GM23338 (cell line): Measurements from ENCODE around the gene RAB33B. TPM values are rescaled to one million over a fixed set of nuclear protein-coding genes. Genes with fewer than 3 reads are reported as not detected.

ENCODE experiments used
- ATAC-seq: fragments of 200-7000 bp; cut with Tn5 transposase; 3 replicates; pipeline ENCODE4 v1.9.1; 2020
- DNase-seq: peaks from one replicate; pipeline ENCODE4 v3.0.0-alpha.2; 2015; ENCODE audit warnings: low spot score
- H2AFZ ChIP-seq: fragments of 200-600 bp; sonication (generic); 2 replicates; pipeline ENCODE4 v1.8.0; 2016; ENCODE audit warnings: antibody characterized with exemption, mild to moderate bottlenecking, moderate library complexity
- H3F3A ChIP-seq: fragments of 200-600 bp; sonication (generic); replicated peaks from 2 replicates; pipeline ENCODE4 v1.8.0; 2017; ENCODE audit warnings: antibody characterized with exemption, mixed run types, low read depth
- H3K27ac ChIP-seq: fragments of 200-600 bp; sonication (generic); 2 replicates; pipeline ENCODE4 v1.6.1; 2016; ENCODE audit warnings: low read depth
- H3K27me3 ChIP-seq: fragments of 200-600 bp; sonication (generic); 2 replicates; pipeline ENCODE4 v1.8.0; 2016; ENCODE audit warnings: mild to moderate bottlenecking, mixed run types, moderate library complexity; ENCODE audit not compliant: insufficient read depth
- H3K36me3 ChIP-seq: fragments of 200-600 bp; sonication (generic); 2 replicates; pipeline ENCODE4 v1.8.0; 2016; ENCODE audit warnings: mild to moderate bottlenecking; ENCODE audit not compliant: insufficient read depth
- H3K4me1 ChIP-seq: fragments of 200-600 bp; sonication (generic); 2 replicates; pipeline ENCODE4 v1.8.0; 2016; ENCODE audit warnings: mild to moderate bottlenecking, moderate library complexity; ENCODE audit not compliant: insufficient read depth
- H3K4me2 ChIP-seq: fragments of 200-600 bp; sonication (generic); 2 replicates; pipeline ENCODE4 v1.7.1; 2017; ENCODE audit warnings: mixed run types
- H3K4me3 ChIP-seq: fragments of 200-600 bp; sonication (generic); 2 replicates; pipeline ENCODE4 v1.6.1; 2016; ENCODE audit warnings: mixed run types
- H3K79me2 ChIP-seq: fragments of 200-600 bp; sonication (generic); replicated peaks from 2 replicates; pipeline ENCODE4 v1.8.0; 2017; ENCODE audit warnings: mild to moderate bottlenecking; ENCODE audit not compliant: insufficient read depth
- H3K9me2 ChIP-seq: fragments of 200-600 bp; sonication (generic); 2 replicates; pipeline ENCODE4 v1.8.0; 2017; ENCODE audit not compliant: insufficient read depth
- H4K20me1 ChIP-seq: fragments of 200-600 bp; sonication (generic); replicated peaks from 2 replicates; pipeline ENCODE4 v1.8.0; 2017; ENCODE audit warnings: mild to moderate bottlenecking; ENCODE audit not compliant: insufficient read depth
- H3K27ac Mint-ChIP-seq: 2 replicates; pipeline ENCODE4 v1.8.0; 2020; ENCODE audit warnings: inconsistent platforms, mild to moderate bottlenecking, moderate library complexity, mixed read lengths
- H3K27me3 Mint-ChIP-seq: 3 replicates; pipeline ENCODE4 v1.8.0; 2022; ENCODE audit warnings: low read depth, mild to moderate bottlenecking, moderate library complexity, mixed read lengths, inconsistent platforms; ENCODE audit not compliant: insufficient read depth, poor library complexity
- H3K36me3 Mint-ChIP-seq: 3 replicates; pipeline ENCODE4 v1.8.0; 2021; ENCODE audit warnings: low read depth, mild to moderate bottlenecking, inconsistent platforms, moderate library complexity, mixed read lengths
- H3K4me1 Mint-ChIP-seq: 3 replicates; pipeline ENCODE4 v1.8.0; 2020; ENCODE audit warnings: mild to moderate bottlenecking, inconsistent platforms, mixed read lengths
- H3K4me3 Mint-ChIP-seq: 3 replicates; pipeline ENCODE4 v1.8.0; 2021; ENCODE audit warnings: moderate library complexity, mild to moderate bottlenecking, inconsistent platforms, mixed read lengths
- H3K9me3 Mint-ChIP-seq: 3 replicates; pipeline ENCODE4 v1.8.0; 2020; ENCODE audit warnings: moderate library complexity, mild to moderate bottlenecking, inconsistent platforms, mixed read lengths
- EZH2phosphoT487 ChIP-seq: fragments of 200-600 bp; sonication (generic); IDR thresholded peaks from one replicate; pipeline ENCODE4 v1.8.1; 2018; ENCODE audit warnings: antibody characterized with exemption; ENCODE audit not compliant: unreplicated experiment
- JUNB ChIP-seq: IDR thresholded peaks from one replicate; pipeline ENCODE4 v1.6.1; 2016; ENCODE audit warnings: antibody characterized with exemption; ENCODE audit not compliant: unreplicated experiment
- NANOG ChIP-seq: IDR thresholded peaks from 2 replicates; pipeline ENCODE4 v1.6.1; 2016; ENCODE audit warnings: antibody characterized with exemption, borderline replicate concordance
- REST ChIP-seq: IDR thresholded peaks from one replicate; pipeline ENCODE4 v1.6.1; 2018; ENCODE audit warnings: antibody characterized with exemption; ENCODE audit not compliant: unreplicated experiment
- STAT1 ChIP-seq: IDR thresholded peaks from one replicate; pipeline ENCODE4 v1.6.1; 2016; ENCODE audit warnings: antibody characterized with exemption; ENCODE audit not compliant: unreplicated experiment
- polyA plus RNA-seq: library from polyadenylated mRNA; unstranded; fragments of >200 nt; fragmentation: Nextera tagmentation; extraction: Ambion mirVana; gene quantifications from 2 replicates; pipeline ENCODE4 v1.2.1, GENCODE V29; 2016
- total RNA-seq: library from RNA; depleted of rRNA; stranded (reverse); fragments of >200 nt; shearing (Covaris generic); gene quantifications from 2 replicates; pipeline ENCODE4 v1.2.3, GENCODE V29; 2014
- TF ChIP-seq, protein P1 (sequence below), 2 experiments: fragments of 200-600 bp in 1 of 2; sonication (generic) in 1 of 2; conservative IDR thresholded peaks; 2 replicates each; pipeline versions ENCODE4 v1.5.1 to v1.6.1; 2016 to 2017; ENCODE audit warnings: antibody characterized with exemption in 2 of 2, low read depth in 2 of 2, mild to moderate bottlenecking in 2 of 2, moderate library complexity in 1 of 2

RAB33B gene
- total and polyA plus RNA-seq, 2 experiments from 2014 or later: 9.9 to 17.5 TPM

GRCh38 chr4:139469869-139470268, 15.9 kb downstream of the RAB33B start:
- Histone ChIP-seq H3K27me3 (no peaks in the 10 kb centered on the region), H3F3A (no peaks in the 10 kb centered on the region), H3K36me3 (no peaks in the 10 kb centered on the region; the same call in 1 of the 2 replicates), H3K4me2 (no peak overlapping the region), H4K20me1 (peaks cover 4% of the 10 kb centered on the region; the same call in 1 of the 2 replicates), H3K9me2 (no peaks in the 10 kb centered on the region), H3K27ac (no peak overlapping the region), H3K4me3 (no peak overlapping the region), H2AFZ (no peak overlapping the region), H3K79me2 (peaks cover 70% of the 10 kb centered on the region), H3K4me1 (no peaks in the 10 kb centered on the region)
- TF ChIP-seq, protein P1, sequence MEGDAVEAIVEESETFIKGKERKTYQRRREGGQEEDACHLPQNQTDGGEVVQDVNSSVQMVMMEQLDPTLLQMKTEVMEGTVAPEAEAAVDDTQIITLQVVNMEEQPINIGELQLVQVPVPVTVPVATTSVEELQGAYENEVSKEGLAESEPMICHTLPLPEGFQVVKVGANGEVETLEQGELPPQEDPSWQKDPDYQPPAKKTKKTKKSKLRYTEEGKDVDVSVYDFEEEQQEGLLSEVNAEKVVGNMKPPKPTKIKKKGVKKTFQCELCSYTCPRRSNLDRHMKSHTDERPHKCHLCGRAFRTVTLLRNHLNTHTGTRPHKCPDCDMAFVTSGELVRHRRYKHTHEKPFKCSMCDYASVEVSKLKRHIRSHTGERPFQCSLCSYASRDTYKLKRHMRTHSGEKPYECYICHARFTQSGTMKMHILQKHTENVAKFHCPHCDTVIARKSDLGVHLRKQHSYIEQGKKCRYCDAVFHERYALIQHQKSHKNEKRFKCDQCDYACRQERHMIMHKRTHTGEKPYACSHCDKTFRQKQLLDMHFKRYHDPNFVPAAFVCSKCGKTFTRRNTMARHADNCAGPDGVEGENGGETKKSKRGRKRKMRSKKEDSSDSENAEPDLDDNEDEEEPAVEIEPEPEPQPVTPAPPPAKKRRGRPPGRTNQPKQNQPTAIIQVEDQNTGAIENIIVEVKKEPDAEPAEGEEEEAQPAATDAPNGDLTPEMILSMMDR (conservative IDR thresholded peaks at IDR 0.05; ENCODE audit: low read depth in 2 of 2): no peak
- TF ChIP-seq JUNB (no peak), NANOG (no peak), EZH2phosphoT487 (no peak)
- Mint-ChIP-seq H3K4me3 (no peak overlapping the region), H3K27me3 (no peaks in the 10 kb centered on the region), H3K27ac (no peak overlapping the region), H3K36me3 (peaks cover 48% of the 10 kb centered on the region), H3K4me1 (no peaks in the 10 kb centered on the region), H3K9me3 (peaks cover 18% of the 10 kb centered on the region)
- ATAC-seq (no peak), DNase-seq (no peak)

- Histone ChIP-seq H2AFZ (no peak overlapping the region), H4K20me1 (peaks cover 4% of the 10 kb centered on the region; the same call in 1 of the 2 replicates), H3F3A (no peaks in the 10 kb centered on the region), H3K79me2 (peaks cover 66% of the 10 kb centered on the region), H3K9me2 (no peaks in the 10 kb centered on the region), H3K4me2 (no peak overlapping the region), H3K27me3 (no peaks in the 10 kb centered on the region), H3K27ac (no peak overlapping the region), H3K36me3 (no peaks in the 10 kb centered on the region; the same call in 1 of the 2 replicates), H3K4me1 (no peaks in the 10 kb centered on the region), H3K4me3 (no peak overlapping the region)
- TF ChIP-seq STAT1: no peak
- TF ChIP-seq REST: peak; percentile 42
- TF ChIP-seq, protein P1 (conservative IDR thresholded peaks at IDR 0.05; ENCODE audit: low read depth in 2 of 2): no peak
- no peak overlapping the region for H3K27ac Mint-ChIP-seq
- H3K4me3 Mint-ChIP-seq: no peak overlapping the region
- DNase-seq: no peak
- no peaks in the 10 kb centered on the region for H3K27me3 Mint-ChIP-seq
- ATAC-seq: no peak; the same call in 2 of the 3 replicates
- peaks cover 48% of the 10 kb centered on the region for H3K36me3 Mint-ChIP-seq
- H3K9me3 Mint-ChIP-seq: peaks cover 18% of the 10 kb centered on the region
- H3K4me1 Mint-ChIP-seq: no peaks in the 10 kb centered on the region
Observed at GRCh38 chr4:139470295-139470694, 16.4 kb downstream of the RAB33B start.
